HG03196 (cell line): Measurements from ENCODE around the gene OR5T1.

Experiments used
- ATAC-seq: cut with Tn5 transposase; IDR thresholded peaks from one replicate; pipeline ENCODE4 v1.9.1; 2021; ENCODE audit not compliant: unreplicated experiment

The OR5T1 gene

DNA sequence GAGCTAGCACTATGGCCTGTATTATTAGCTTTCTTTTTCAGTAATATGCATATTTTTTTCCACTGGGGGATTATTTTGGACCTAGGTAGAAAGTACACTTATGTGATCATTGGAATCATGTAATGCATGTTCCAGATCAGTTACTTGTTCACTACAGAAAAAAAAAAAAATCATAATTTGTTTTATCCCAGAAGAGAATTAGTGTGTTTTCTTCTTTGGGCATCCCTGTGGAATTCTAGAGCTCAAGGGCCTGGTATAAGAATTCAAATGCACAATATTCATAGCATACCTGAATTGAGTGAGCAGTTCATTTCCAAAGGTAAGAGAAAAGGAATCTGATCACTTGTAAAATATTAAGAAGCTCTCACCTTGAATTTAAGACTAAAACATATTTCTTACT, at the start of gene OR5T1:
Gene OR5T1, plus strand, starts transcription at position 301 of the 400 bp plus-strand sequence. CDS start 1,485 bp downstream, outside the sequence.
- no peak for ATAC-seq

DNA sequence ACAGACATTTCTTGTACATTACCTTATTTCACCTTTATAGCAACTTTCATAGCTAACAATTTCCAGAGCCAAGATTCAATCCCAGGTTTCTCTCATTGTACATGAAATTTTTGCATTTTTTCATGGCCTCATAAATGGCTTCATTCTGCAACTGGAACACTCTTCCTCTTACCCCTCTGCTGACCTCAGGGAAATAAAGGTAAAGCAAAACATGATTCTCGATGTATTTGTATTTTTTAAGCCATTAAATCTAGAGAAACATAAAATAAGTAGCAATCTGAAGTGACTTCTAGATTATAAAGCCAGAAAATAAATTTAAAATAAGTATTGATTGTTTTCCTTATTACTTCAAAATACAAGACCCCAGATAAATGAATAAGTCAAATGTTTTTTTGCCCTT, 39.8 kb upstream of the OR5T1 start, which contains the start of gene OR5T2:
Gene OR5T2, minus strand, starts transcription at position 101 of the 400 bp plus-strand sequence. CDS start 1,193 bp downstream, outside the sequence.
- ATAC-seq = no peak

DNA sequence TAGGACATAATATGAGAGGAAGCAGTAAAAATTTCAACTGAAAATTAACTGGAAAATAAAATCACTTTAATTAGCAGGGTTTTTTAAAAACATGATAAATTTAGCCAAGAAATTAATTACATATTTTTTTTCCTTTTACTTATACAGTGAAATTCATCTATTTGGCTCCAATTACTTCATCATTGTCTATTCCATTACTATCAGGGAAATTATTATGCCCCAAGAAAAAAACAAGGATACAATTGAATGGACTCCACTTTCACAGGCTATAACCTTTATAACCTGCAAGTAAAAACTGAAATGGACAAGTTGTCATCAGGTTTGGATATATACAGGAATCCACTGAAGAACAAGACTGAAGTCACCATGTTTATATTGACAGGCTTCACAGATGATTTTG, 22.0 kb upstream of the OR5T1 start, which contains the start of gene OR5T3:
Gene OR5T3, plus strand, starts transcription at position 301 of the 400 bp plus-strand sequence. Its CDS starts 0 bp downstream, at position 301.
- ATAC-seq = no peak

DNA sequence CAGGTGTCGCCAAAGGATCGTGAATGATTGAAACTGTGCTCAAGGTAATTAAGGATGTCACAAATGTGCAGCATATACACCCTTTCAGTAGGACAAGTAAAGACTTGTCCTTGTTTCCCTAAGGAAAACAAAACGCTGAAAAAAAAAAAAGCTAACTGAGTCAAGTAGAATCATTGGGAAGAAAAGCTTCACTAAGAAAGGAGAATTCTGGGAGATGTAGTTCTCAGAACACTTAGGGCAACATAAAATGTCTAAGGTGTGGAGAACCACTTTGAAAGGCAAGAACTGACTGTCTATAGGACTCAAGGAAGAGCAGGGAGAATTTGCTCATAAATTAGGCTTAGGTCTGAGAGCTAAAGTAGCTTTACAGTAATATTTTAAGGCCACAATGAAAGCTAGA, 2.9 kb upstream of the OR5T1 start:
- no peak for ATAC-seq

DNA sequence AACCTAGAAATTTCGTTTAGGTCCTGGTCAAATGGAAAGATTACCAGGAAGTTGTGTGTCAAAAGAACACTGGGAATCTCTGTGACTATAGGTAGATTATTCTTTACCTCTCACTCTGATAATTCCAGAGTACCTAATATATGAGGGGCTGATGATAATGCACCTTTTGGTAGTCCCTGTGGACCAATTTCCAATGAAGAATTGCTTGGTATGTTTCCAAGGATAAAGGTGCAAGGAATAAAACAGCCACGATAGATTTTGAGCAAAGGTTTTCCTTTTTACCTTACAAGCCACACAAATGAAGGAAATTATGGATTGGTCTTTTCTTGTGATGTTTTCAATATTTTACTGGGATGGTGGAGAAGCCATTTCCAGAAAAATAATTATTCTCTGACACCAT, 18.2 kb downstream of the OR5T1 start, which contains the start of gene OR8H1:
Gene OR8H1, minus strand, starts transcription at position 101 of the 400 bp plus-strand sequence. CDS start 1,192 bp downstream, outside the sequence.
- no peak for ATAC-seq

DNA sequence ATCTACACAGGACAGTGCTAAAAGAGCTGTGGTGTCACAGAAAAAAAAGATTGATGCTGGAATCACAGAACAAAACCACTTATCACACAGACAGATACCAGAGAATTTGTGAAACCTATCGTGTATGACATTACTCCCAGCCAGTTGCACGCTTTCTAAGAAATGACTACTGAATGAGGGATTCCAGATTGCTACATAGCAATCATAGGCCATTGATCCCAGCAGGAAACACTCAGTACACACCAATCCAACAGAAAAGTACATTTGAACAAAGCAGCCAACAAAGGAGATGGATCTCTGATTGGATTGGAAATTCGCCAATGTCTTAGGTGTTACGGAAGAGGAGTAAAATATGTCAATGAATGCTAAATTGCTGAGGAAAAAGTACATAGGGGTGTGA, 22.9 kb downstream of the OR5T1 start:
- no peak for ATAC-seq

DNA sequence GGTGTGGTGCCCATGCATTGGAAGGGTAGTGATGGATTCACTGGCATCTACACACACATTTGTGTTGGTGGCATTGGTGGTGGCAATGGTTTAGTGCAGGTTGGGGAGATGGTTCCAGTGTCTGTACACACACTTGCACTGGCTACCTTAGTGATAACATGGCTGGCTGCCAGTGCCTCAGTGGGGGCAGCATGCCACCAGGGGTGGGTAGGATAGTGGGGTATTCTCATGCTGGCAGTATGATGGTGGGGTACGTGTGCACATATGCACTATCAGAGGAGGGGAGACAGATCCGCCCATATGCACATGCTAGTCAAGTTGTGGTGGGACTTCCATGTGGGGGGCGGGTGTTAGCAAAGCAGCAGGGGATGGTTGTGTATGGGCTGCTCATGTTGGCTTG, 33.9 kb downstream of the OR5T1 start:
- ATAC-seq = no peak

DNA sequence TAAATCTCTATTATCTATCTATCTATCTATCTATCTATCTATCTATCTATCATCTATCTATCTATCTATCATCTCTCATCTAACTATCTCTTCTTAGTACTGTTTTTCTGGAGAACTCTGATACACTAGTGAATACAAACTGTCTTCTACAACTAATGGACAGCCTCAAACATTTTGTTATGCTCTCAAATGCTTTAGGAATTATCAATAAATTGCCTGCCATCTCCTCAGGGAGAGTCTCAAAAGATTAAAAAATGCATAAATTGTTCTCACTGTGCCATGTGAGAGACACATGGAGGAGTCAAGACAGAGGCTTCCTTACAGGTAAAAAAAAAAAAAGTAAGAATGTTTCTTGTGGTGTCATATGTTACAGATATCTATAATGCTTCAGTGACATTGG, 40.9 kb downstream of the OR5T1 start, which contains the start of gene OR8K3:
Gene OR8K3, plus strand, starts transcription at position 301 of the 400 bp plus-strand sequence. CDS start 3,163 bp downstream, outside the sequence.
- no peak for ATAC-seq
